GM18508 (cell line): Measurements from ENCODE around the gene SIVA1.

Experiments
- ATAC-seq: cut with Tn5 transposase; IDR thresholded peaks from one replicate; pipeline ENCODE4 v1.9.1; 2021; ENCODE audit warnings: moderate number of reproducible peaks; ENCODE audit not compliant: insufficient read depth, unreplicated experiment

SIVA1 gene

GRCh38 chr14:104782086-104782807, 29.3 kb downstream of the SIVA1 start:
- ATAC-seq, result no peak

DNA sequence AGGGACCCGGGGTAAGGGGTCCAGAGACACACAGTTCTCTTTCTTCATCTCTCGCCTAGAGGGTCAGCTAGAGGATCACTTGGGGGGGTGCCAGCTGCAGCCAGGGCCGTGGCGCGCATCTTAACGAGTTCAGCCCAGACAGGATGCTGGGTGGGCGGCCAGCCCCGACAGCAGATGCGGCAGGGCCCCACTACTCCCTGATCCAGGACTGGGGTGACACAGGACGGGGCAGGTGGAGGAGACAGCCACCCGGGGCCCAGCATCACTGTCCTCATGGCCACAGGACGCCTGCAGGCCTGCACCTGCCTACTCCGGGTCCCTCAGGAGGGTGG, 29.8 kb downstream of the SIVA1 start:
- no peak for ATAC-seq

DNA sequence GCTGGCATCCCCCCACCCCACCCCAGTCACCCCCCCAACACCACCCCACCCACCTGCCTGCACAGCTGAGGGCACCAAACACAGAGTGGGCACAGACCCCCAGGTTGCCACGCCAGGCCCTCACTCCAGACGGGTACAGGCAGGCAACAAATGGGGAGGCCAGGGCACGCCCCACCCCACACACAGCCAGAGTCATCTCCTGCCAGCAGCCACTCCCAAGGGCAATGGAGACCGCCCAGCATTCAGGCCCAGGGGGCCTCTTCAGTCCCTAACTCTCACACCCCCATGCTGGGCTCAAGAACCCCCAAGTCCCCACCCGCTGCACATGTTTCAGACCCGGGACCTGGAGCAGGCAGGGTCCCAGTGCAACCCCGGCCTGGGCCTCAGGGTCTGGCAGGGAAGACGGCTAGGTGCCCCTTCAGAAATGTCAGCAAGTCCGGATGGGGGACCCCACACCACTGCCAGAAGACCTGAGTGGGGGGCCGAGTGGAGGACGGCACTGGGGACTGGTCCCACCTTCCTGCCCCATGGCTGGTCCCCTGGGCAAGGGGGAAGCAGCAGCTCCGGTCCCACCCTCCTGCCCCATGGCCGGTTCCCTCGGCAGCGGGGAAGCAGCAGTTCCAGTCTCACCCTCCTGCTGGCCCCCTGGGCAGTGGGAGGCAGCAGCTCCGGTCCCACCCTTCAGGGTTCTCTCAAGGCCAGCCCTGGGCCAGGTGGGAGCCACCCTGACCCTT, 30.7 kb downstream of the SIVA1 start:
- no peak for ATAC-seq

DNA sequence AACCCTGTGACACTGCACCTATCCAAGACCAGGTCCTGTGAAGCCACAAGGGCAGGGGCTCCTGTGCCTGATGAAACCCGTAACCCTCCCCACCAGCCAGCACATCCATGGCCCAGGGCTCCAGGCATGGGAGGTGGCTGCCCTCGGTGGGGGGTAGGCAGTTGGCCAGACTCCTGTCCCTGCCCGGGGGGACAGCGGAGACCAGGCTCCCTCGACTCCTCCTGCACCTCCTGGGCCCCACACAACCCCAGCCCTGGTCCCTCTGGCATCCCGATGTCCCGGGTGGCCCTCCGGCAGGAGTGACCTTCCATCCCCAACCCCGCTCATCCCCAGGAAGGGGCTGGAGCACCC, 31.2 kb downstream of the SIVA1 start:
- no peak for ATAC-seq

DNA sequence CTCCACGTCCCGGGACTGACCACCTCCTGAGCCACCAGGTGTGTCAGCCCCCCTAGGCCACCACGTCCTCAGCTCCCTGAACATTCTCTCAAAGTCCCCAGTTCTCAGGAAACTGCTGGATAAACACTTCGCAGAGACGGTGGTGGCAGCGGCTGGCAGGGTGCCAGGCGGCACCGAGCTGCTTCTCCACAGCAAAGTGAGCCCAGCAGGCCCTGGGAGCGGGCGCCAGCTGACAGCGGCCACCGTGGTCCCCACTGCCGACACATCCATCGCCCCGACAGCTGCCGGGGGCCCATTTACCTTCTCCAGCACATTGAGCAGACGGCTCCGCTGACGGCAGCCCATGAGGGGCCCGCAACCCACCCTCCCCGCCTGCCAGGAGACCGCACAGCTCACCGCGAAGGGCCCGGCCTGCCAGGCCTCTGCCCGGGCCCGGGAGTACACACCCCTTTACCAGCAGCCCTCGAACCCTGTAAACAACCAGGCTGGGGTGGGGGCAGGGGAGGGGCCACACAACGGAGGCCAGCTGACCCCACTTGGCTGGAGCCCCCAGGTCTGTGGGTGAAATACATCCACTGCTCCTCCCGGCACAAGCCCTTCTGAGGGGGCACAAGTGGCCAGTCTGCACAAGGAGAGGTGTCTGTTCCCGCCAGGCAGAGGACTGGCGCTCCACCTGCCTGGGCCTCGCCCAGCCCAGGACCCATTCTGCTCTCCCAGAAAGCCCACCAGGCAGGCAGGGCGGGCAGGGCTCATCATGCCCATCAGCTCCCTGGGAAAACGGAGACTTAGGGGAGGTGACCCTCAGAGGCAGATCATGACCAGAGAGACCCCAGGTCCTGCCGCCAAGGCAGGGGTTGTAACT, 32.1 kb downstream of the SIVA1 start:
- ATAC-seq, result no peak

DNA sequence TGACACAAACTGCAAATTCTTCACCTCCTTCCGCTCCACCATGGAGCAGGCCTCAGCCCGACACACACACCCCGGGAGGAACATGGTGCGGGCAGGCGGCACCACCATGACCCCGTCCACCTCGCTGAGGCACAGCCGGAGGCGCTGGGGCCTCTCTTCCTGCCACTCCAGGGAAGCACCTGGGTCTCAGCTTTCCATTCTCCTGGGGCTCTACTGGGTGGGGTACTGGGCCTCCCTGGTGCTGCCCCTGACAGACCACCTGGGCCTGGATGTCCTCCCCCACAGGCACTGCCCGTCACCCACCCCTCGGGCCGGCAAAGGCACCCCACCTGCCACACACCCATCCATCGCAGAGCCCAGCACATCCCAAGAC, 32.7 kb downstream of the SIVA1 start:
- ATAC-seq, result no peak

DNA sequence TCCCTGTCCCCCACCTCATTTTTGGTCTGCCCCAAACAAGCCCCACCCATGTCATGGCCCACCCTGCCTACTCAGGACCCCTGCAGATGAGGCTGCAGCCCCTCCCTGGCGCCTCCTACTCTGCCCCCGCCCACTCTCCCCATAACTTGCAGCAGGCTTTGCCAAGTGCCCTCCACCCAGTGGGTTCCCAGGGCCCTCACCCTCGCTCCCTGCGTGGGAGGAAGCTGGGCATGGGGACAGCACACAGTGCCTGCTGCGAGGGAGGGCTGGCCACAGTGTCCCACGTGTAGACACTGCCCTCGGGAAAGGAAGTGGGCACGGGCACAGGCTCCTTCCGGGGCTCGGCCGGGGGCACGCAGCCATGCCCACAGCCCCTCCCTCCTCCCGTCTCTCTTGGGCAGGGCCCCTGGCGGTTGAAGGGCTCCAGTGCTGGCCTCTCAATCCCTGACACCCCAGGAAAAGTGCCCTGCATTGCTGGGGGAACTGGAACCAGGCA, 33.2 kb downstream of the SIVA1 start:
- ATAC-seq, result no peak

DNA sequence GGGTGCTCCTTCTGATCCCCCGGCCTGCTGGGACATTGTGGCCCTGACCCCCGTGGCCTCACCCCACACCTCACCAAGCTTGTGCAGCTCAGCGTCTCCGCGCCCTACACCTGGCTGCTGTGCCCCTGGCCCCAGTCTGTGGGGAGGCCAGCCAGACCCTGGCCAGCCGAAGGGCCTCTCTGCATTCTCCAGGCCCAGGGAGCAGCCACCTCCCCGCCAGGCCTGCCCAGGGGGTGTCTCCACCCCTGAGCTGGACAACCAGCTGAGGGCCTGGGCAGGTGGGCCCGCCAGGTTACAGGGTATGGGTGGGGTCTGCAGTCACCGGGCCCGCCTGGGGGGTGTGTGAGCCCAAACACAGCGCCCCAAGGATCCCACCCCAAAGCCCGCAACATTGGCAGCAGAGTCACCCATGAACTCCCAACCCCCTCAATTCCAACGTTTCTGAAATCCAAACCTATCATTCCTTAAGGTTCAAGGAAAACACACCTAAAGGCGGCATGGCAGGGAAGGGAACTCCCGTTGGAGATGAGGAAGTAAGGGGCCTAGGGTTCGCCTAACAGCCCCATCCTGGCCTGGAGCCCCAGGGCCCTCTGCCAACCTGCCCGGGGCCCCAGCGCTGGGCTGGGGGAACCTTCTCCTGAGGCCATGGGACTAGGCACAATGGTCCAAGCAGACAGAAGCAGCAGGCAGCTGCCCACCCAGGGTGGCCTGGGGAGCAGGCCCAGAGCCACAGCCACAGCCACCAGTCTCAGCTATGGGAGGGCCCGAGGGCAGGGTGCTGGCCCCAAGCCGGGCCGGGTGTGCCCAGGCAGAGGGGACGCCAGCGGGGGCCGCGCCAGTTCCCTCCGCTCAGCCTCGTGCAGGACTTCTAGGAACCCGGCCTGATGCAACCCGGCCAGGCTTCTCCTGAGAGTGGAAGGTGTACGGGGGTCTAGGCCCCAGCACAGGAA, 34.1 kb downstream of the SIVA1 start:
- no peak for ATAC-seq

- ATAC-seq, result no peak
Observed at GRCh38 chr14:104787736-104788135, 34.8 kb downstream of the SIVA1 start.

- no peak for ATAC-seq
Observed at GRCh38 chr14:104788161-104788818, 35.3 kb downstream of the SIVA1 start.

DNA sequence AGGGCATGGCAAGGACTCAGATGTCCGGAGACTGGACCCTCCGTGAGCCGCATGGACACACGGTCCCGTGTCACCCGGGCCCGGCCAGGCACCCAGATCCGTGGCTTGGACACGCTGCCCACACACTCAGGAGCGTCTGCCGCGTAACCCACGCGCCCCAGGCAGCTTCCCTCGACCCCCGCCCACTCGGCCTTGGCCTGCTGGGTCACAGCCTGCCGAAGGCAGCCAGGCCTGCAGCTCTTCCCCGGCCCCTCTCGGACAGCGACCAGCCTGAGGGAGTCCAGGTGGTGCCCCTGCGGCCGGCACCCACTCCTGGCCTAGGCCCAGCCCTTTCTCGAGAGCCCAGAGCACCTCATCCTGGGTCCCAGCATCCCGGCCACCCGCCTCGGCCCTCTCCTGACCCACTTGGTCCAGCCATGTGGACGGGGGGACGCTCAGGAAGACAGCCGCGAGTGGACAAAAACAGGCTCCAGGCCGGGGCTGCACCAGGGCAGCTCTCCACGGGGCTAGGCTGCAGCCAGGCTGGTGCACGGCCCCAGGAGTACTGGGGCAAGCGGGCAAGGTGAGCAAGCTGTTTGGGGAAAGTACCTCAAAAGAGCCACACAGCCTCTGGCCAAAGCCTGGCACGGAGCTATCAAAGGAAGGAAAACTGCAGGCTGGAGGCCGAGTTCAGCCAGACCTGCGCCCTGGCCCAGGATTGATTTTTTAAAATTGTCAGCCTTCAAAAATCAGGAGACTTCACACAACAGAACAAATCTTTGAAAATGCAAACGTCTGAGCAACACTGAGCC, 36.1 kb downstream of the SIVA1 start:
- no peak for ATAC-seq

DNA sequence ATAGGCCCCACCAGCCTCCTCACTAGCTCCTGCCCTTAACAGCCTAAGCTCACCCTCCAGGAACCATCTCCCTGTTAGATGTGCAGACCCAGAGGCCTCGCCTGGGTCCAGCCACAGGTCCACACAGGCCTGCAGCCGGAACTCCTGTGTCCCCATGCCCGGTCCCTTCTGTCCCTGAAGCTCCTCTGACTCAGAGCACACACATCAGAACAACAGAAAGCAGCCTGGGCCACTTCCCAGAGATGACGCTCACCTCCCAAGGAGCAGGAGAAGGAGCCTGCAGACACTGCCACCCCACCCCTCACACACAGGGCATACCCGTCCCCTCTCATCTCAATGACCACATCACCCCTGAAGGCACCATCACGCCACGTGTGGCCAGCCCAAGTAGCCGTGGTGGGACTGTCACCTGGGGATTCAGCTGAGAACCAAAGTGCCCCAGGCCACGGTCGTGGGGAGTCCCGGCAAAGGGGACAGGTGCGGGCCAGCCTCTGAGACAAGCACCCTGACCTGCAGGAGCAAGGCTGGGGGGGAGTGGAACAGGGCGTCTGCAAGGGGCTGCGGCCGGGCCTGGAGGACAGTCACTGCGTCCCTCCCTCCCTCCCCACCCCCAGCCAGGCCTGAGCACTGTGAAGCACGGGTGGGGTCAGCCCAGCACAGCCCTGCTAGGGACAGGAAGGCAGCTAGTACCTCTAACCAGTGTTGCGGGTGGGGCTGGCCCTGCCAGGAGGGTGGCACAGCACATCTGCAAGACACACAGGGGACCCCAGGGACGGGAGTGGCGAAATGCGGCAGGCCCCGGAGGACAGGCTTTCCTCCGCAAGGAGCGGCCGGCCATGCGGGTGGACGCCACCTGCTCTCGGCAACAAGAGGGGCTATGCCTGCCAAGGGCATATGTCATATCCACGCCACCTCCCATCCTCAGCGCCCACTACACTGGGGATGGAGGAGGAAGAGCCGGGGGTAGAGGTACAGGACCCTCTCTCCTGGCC, 37.1 kb downstream of the SIVA1 start:
- ATAC-seq, result no peak

GRCh38 chr14:104791425-104791824, 38.5 kb downstream of the SIVA1 start:
- no peak for ATAC-seq

GRCh38 chr14:104792101-104792884, 39.3 kb downstream of the SIVA1 start:
- ATAC-seq, result no peak

GRCh38 chr14:104792945-104793702, 40.2 kb downstream of the SIVA1 start:
- no peak for ATAC-seq

DNA sequence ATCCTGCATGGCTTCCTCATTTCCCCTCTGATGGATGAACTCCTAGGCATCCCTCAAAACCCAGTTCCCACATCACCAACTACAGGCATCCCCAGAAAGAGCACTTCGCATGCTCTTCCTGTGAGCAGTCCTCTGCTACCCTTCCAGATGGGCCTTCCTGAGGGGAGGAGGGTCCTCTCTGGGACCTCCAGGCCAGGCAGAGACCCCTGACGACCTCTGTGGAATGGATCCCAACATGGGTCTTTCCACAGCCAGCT, 40.7 kb downstream of the SIVA1 start:
- no peak for ATAC-seq
